ENCODE measurements around the gene MXI1.
"Not testable (repeated sequence)": the region's sequence is repeated elsewhere in the genome, so short reads cannot be mapped to it uniquely, and the experiment has no call there.

The MXI1 gene

GRCh38 chr10:110181451-110181850 is 26.0 kb upstream of the MXI1 start:
- in situ Hi-C loops (cut with MboI; ENCODE audit: low sequenced_read_pairs), result no loop called here

GRCh38 chr10:110181911-110182310 is 25.5 kb upstream of the MXI1 start:
- in situ Hi-C loops (cut with MboI; ENCODE audit: low sequenced_read_pairs), result no loop called here

- in situ Hi-C loops (cut with MboI; ENCODE audit: low sequenced_read_pairs), result no loop called here
Observed at GRCh38 chr10:110184398-110184797, 23.0 kb upstream of the MXI1 start.

- in situ Hi-C loops (cut with MboI; ENCODE audit: low sequenced_read_pairs), result not testable (repeated sequence)
Observed at GRCh38 chr10:110185646-110186182, 21.7 kb upstream of the MXI1 start.

- in situ Hi-C loops (cut with MboI; ENCODE audit: low sequenced_read_pairs), result no loop called here
Observed at GRCh38 chr10:110190170-110190569, 17.2 kb upstream of the MXI1 start.

- in situ Hi-C loops (cut with MboI; ENCODE audit: low sequenced_read_pairs), result no loop called here
Observed at GRCh38 chr10:110192552-110192951, 14.9 kb upstream of the MXI1 start.

- in situ Hi-C loops (cut with MboI; ENCODE audit: low sequenced_read_pairs), result no loop called here
Observed at GRCh38 chr10:110200503-110200902, 6.9 kb upstream of the MXI1 start.

- in situ Hi-C loops (cut with MboI; ENCODE audit: low sequenced_read_pairs), result not testable (repeated sequence)
Observed at GRCh38 chr10:110201046-110201445, 6.4 kb upstream of the MXI1 start.

- in situ Hi-C loops (cut with MboI; ENCODE audit: low sequenced_read_pairs), result no loop called here
Observed at GRCh38 chr10:110203500-110204455, 3.6 kb upstream of the MXI1 start.

- in situ Hi-C loops (cut with MboI; ENCODE audit: low sequenced_read_pairs), result no loop called here
Observed at GRCh38 chr10:110205051-110205675, 2.2 kb upstream of the MXI1 start.

- in situ Hi-C loops (cut with MboI; ENCODE audit: low sequenced_read_pairs), result no loop called here
Observed at GRCh38 chr10:110207805-110208613, 604 bp downstream of the MXI1 start.

GRCh38 chr10:110208614-110209453 is 1.4 kb downstream of the MXI1 start:
- in situ Hi-C loops (cut with MboI; ENCODE audit: low sequenced_read_pairs), result no loop called here

- in situ Hi-C loops (cut with MboI; ENCODE audit: low sequenced_read_pairs), result no loop called here
Observed at GRCh38 chr10:110209454-110209925, 2.1 kb downstream of the MXI1 start.

GRCh38 chr10:110209926-110210673 is 2.7 kb downstream of the MXI1 start:
- in situ Hi-C loops (cut with MboI; ENCODE audit: low sequenced_read_pairs), result loop anchor here (5.0 kb wide), 1 partner anchor 73 kb away; no protein-coding TSS in a partner anchor

- in situ Hi-C loops (cut with MboI; ENCODE audit: low sequenced_read_pairs), result loop anchor here (5.0 kb wide), 1 partner anchor 74 kb away; no protein-coding TSS in a partner anchor
Observed at GRCh38 chr10:110210674-110211464, 3.5 kb downstream of the MXI1 start.

- in situ Hi-C loops (cut with MboI; ENCODE audit: low sequenced_read_pairs), result loop anchor here (5.0 kb wide), 1 partner anchor 74 kb away; no protein-coding TSS in a partner anchor
Observed at GRCh38 chr10:110211465-110211843, 4.0 kb downstream of the MXI1 start.

GRCh38 chr10:110212119-110213006 is 5.0 kb downstream of the MXI1 start:
- in situ Hi-C loops (cut with MboI; ENCODE audit: low sequenced_read_pairs), result loop anchor here (5.0 kb wide), 1 partner anchor 75 kb away; no protein-coding TSS in a partner anchor
